ENCODE results near the gene GBP3.

Gene GBP3

DNA sequence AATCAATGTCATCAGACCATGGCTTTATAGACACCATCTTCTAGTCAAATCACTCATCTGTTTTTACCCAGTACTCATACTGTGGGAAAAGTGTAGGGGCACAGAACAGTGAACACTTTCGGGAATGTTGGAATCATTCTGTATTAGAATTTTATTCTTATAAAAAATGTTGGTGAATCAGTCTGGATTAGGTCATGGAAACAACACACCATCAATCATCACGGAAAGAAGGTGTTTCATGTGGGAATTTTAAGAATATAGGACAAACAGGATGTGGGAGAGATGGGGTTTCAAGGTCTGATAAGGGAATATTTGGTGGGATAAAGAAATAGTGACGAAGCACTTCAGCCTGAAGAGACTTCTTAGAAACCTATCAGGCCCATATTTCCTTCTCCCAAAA is 25.1 kb upstream of the GBP3 start:
- TF ChIP-seq, protein P1, sequence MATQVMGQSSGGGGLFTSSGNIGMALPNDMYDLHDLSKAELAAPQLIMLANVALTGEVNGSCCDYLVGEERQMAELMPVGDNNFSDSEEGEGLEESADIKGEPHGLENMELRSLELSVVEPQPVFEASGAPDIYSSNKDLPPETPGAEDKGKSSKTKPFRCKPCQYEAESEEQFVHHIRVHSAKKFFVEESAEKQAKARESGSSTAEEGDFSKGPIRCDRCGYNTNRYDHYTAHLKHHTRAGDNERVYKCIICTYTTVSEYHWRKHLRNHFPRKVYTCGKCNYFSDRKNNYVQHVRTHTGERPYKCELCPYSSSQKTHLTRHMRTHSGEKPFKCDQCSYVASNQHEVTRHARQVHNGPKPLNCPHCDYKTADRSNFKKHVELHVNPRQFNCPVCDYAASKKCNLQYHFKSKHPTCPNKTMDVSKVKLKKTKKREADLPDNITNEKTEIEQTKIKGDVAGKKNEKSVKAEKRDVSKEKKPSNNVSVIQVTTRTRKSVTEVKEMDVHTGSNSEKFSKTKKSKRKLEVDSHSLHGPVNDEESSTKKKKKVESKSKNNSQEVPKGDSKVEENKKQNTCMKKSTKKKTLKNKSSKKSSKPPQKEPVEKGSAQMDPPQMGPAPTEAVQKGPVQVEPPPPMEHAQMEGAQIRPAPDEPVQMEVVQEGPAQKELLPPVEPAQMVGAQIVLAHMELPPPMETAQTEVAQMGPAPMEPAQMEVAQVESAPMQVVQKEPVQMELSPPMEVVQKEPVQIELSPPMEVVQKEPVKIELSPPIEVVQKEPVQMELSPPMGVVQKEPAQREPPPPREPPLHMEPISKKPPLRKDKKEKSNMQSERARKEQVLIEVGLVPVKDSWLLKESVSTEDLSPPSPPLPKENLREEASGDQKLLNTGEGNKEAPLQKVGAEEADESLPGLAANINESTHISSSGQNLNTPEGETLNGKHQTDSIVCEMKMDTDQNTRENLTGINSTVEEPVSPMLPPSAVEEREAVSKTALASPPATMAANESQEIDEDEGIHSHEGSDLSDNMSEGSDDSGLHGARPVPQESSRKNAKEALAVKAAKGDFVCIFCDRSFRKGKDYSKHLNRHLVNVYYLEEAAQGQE (IDR thresholded peaks at IDR 0.05; ENCODE audit: low read depth) = no peak
- TF ChIP-seq CREB1 (IDR thresholded peaks at IDR 0.05; ENCODE audit: low read depth) (no peak), TCF12 (IDR thresholded peaks at IDR 0.05; ENCODE audit: low read depth) (no peak), NFIC (IDR thresholded peaks at IDR 0.05) (no peak), RAD21 (IDR thresholded peaks at IDR 0.05; ENCODE audit: low read depth) (no peak), CEBPB (IDR thresholded peaks at IDR 0.05) (no peak), FOXM1 (IDR thresholded peaks at IDR 0.05; ENCODE audit: borderline replicate concordance, low read depth) (no peak), TAF1 (IDR thresholded peaks at IDR 0.05; ENCODE audit: low read depth) (no peak), EP300 (IDR thresholded peaks at IDR 0.05; ENCODE audit: borderline replicate concordance) (no peak)

DNA sequence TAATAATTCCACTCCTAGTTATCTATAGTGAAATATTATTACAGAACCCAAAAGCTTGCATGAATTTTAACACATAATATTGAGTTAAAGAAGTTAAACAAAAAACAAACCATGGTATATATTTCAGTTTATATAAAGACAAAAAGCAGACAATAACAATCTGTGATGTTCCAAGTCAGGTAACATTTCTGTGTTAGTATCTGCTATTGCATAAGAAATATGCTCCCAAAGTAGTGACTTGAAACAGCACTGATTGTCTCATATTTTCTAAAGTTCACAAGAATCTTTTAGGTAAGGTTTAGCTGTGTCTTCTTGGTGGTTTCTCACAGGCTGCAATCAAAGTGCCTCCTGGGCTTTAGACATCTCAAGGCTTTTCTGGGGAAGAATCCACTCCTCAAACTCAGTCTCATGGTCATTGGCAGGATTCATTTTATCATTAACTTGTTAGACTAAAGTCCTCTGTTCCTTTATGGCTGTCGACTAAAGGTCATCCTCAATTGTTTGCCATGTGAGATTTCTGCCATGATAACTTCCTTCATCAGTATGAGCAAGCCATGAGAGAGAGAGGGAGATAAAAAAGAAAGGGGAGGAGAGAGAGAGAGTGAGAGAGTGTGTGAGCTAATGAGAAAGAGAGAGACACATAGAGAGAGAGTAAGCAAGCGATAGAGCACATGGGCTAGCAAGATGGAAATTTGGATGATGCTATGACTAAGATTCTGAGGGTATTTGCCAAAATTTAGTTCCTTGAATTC is 22.5 kb upstream of the GBP3 start:
- no peak for TF ChIP-seq EGR1 (IDR thresholded peaks at IDR 0.05)

DNA sequence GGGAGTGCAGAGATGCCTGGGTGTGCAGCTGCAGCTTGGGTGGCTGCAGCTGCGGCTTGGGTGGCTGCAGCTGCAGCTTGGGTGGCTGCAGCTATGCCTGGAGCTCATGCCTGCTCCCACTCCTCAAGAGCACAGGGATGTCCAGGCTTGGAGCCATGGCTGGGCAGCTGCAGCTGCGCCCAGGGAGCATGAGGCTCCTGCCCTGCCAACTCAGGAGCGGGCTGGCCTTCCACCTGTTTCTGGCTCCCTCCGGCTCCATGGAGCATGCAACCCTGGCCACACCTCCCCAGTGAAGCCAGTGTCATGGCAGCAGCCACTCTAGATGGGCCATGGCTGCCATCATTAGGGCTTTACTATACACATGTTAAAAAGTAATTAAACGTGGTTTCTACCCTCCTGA is 21.3 kb upstream of the GBP3 start:
- no peak for TF ChIP-seq CREB1 (IDR thresholded peaks at IDR 0.05; ENCODE audit: low read depth)
- no peak for TF ChIP-seq FOXM1 (IDR thresholded peaks at IDR 0.05; ENCODE audit: borderline replicate concordance, low read depth)
- no peak for TF ChIP-seq EP300 (IDR thresholded peaks at IDR 0.05; ENCODE audit: borderline replicate concordance)
- TF ChIP-seq, protein P2, sequence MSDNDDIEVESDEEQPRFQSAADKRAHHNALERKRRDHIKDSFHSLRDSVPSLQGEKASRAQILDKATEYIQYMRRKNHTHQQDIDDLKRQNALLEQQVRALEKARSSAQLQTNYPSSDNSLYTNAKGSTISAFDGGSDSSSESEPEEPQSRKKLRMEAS (IDR thresholded peaks at IDR 0.05) = no peak
- TF ChIP-seq TAF1 (IDR thresholded peaks at IDR 0.05; ENCODE audit: low read depth) = no peak
- TF ChIP-seq YY1 (IDR thresholded peaks at IDR 0.05; ENCODE audit: low read depth) = no peak
- TF ChIP-seq, protein P3, sequence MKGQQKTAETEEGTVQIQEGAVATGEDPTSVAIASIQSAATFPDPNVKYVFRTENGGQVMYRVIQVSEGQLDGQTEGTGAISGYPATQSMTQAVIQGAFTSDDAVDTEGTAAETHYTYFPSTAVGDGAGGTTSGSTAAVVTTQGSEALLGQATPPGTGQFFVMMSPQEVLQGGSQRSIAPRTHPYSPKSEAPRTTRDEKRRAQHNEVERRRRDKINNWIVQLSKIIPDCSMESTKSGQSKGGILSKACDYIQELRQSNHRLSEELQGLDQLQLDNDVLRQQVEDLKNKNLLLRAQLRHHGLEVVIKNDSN (IDR thresholded peaks at IDR 0.05) = no peak
- no peak for TF ChIP-seq ZBTB7A (IDR thresholded peaks at IDR 0.05; ENCODE audit: low read depth)
- TF ChIP-seq EGR1 (IDR thresholded peaks at IDR 0.05) = no peak
- no peak for TF ChIP-seq CEBPB (IDR thresholded peaks at IDR 0.05)
- no peak for TF ChIP-seq TCF12 (IDR thresholded peaks at IDR 0.05; ENCODE audit: low read depth)
- TF ChIP-seq NFIC (IDR thresholded peaks at IDR 0.05) = no peak
- no peak for TF ChIP-seq TEAD4 (IDR thresholded peaks at IDR 0.05)
- TF ChIP-seq RAD21 (IDR thresholded peaks at IDR 0.05; ENCODE audit: low read depth) = no peak

DNA sequence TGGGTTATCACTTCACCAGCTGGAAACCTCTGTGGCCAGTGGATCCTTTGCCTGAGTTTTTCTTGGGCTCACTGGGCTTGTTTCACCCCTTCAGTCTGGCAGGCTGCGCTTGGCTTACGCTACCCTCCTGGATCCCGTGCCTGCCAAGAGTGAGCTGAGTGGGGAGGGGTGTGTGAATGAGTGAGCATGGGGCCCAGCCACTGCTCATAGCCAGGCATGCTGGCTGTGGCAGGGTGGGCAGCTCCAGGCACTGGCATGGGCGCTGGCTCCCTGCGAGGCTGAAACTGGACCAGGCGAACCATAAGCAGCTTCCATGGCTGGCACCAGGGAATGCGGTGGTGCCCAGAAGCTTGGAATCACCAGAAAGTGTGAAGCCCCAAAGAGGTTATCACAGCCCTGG is 19.8 kb upstream of the GBP3 start:
- TF ChIP-seq RAD21 (IDR thresholded peaks at IDR 0.05; ENCODE audit: low read depth) = no peak

DNA sequence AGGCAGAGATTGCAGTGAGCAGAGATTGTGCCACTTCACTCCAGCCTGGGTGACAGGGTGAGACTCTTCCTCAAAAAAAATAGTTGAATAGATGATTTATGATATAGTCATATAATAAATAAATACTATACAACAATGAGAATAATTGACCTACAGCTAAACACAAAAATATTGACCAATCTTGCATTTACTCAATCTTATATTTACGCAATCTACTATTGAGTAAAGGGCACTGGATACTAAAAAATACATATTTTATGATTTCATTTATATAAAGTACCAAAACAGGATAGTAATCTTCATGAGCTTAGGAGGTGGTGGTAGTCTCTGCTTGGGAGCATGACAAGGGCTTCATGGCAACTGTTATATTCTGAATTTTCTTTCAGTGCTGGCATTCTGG is 19.1 kb upstream of the GBP3 start:
- TF ChIP-seq CEBPB (IDR thresholded peaks at IDR 0.05) = no peak
- TF ChIP-seq, protein P2 (IDR thresholded peaks at IDR 0.05) = no peak
- TF ChIP-seq FOXM1 (IDR thresholded peaks at IDR 0.05; ENCODE audit: borderline replicate concordance, low read depth) = no peak
- no peak for TF ChIP-seq TAF1 (IDR thresholded peaks at IDR 0.05; ENCODE audit: low read depth)
- no peak for TF ChIP-seq EGR1 (IDR thresholded peaks at IDR 0.05)
- no peak for TF ChIP-seq TCF12 (IDR thresholded peaks at IDR 0.05; ENCODE audit: low read depth)
- TF ChIP-seq CREB1 (IDR thresholded peaks at IDR 0.05; ENCODE audit: low read depth) = no peak
- TF ChIP-seq RAD21 (IDR thresholded peaks at IDR 0.05; ENCODE audit: low read depth) = no peak

DNA sequence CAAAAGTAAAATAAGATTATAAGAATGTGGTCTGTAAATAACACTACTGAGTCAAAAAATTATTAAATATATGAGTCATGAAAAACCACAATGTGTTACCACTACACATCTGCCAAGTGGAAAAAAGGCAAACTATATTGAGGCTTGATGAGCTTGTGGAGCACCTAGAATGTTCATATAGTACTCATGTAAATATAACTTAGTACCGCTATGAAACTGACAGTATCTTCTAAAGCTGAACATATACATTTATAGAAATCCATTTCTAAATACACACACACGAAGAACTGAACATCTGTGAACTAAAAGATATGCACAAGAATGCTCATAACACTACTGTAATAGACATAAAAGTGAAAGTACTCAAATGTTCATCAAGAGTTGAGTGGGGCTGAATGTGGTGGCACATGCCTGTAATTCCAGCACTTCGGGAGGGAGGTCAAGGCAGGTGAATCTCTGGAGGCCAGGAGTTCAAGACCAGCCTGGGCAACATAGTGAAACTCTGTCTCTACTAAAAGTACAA is 18.5 kb upstream of the GBP3 start:
- TF ChIP-seq EP300 (IDR thresholded peaks at IDR 0.05; ENCODE audit: borderline replicate concordance) (no peak), FOXM1 (IDR thresholded peaks at IDR 0.05; ENCODE audit: borderline replicate concordance, low read depth) (no peak), ZBTB7A (IDR thresholded peaks at IDR 0.05; ENCODE audit: low read depth) (no peak), CREB1 (IDR thresholded peaks at IDR 0.05; ENCODE audit: low read depth) (no peak), CEBPB (IDR thresholded peaks at IDR 0.05) (no peak)
- TF ChIP-seq, protein P3 (IDR thresholded peaks at IDR 0.05) = no peak
- TF ChIP-seq, protein P1 (IDR thresholded peaks at IDR 0.05; ENCODE audit: low read depth) = no peak
